GM21423 (cell line): ENCODE results near the gene CLTCL1.
"Not testable (repeated sequence)": the region's sequence is repeated elsewhere in the genome, so short reads cannot be mapped to it uniquely, and the experiment has no call there.

Experiments used
- ATAC-seq: cut with Tn5 transposase; IDR thresholded peaks from one replicate; pipeline ENCODE4 v1.9.1; 2021; ENCODE audit warnings: mild to moderate bottlenecking, moderate library complexity; ENCODE audit not compliant: unreplicated experiment

Gene CLTCL1

DNA sequence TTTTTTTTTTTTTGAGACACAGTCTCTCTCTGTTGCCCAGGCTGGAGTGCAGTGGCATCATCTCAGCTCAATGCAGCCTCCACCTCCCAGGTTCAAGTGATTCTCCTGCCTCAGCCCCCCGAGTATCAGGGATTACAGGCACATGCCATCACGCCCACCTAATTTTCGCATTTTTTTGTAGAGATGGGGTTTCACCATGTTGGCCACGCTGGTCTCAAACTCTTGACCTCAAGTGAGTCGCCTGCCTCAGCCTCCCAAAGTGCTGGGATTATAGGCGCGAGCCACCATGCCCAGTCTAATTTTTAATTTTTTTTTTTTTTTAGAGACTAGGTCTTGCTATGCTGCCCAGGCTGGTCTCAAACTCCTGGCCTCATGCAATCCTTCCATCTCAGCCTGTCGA, 35.2 kb downstream of the CLTCL1 start:
- not testable (repeated sequence) for ATAC-seq

DNA sequence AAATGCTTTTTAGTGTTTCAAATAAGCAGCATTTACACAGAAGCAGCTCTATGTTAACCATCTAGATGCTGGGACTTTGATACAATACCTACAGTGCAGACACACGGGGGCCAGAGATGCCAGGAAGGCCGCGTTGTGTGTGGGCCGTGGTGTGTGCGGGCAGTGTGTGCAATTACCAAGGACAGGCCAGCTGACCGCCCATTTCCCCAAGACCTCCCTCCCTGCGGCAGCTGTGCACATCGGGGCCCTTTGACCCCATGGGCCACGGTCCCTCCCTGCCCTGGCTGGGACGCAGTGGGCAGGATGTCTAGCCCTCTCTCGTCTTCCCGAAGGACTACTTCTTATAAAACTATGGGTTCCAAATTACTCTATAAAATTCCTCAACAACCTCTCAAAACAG, 38.4 kb downstream of the CLTCL1 start:
- ATAC-seq: no peak

DNA sequence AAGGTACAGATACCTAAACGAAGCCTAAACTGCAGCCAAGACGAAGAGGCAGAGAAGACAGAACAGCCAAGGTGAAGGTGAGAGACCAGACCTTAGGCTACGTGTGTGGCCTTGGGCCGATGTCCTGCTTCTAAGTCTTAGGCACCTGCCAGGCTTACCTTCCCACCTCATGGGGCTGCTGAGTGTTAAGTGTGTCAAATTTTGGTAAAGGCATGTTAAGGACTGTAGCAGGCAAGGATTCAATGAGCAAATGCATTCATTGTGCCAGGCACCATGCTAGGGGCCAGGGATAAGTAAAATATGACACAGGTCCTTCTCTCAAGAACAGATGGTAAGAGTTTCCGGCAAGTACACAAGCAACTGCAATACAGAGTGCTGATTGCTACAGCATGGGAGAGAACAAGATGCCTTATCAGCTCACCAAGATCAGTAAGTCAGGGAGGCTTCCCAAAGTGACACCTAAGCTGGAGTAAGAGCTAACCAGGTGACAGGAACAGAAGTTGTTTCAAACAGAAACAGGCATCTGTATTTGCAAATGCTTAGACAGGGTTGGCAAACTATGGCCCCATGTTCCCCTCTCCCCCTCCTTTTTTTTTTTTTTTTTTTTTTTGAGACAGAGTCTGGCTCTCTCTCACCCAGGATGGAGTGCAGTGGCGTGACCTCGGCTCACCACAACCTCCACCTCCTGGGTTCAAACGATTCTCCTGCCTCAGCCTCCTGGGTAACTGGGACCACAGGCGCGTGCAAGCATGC, 46.7 kb downstream of the CLTCL1 start:
- ATAC-seq: no peak

DNA sequence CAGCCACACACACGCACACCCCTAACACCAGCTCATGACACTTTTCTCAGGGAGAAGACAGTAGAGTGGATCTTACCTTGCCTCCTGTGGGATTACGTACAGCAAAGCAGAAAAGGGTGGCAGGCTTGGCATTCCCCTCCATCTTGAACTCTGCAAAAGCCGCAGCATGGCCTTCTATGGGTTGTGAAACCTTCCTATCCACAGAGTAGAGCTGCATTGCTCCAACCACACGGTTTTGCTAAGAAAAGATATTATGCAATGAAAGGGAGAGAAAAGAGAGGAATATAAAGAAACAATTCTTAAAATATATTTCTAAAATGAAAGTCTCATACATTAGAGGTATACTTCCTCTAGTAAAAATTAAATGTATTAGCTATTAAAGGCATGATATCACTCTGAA, 48.8 kb downstream of the CLTCL1 start:
- no peak for ATAC-seq

DNA sequence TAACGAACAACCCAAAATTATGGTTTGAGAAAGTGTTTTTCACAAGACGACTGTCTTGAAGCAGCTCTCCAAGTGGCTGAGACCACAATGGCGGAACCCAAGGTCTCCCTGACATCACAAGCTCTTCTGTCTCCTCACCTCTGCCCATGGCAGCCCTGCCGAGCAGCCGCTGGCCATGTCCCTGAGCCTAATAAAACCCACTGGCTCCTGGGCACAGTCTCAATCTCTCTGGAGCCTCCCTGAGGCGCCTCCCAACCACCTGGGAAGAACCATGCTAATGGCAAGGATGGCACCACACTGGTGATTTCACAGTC, 50.0 kb downstream of the CLTCL1 start:
- no peak for ATAC-seq

DNA sequence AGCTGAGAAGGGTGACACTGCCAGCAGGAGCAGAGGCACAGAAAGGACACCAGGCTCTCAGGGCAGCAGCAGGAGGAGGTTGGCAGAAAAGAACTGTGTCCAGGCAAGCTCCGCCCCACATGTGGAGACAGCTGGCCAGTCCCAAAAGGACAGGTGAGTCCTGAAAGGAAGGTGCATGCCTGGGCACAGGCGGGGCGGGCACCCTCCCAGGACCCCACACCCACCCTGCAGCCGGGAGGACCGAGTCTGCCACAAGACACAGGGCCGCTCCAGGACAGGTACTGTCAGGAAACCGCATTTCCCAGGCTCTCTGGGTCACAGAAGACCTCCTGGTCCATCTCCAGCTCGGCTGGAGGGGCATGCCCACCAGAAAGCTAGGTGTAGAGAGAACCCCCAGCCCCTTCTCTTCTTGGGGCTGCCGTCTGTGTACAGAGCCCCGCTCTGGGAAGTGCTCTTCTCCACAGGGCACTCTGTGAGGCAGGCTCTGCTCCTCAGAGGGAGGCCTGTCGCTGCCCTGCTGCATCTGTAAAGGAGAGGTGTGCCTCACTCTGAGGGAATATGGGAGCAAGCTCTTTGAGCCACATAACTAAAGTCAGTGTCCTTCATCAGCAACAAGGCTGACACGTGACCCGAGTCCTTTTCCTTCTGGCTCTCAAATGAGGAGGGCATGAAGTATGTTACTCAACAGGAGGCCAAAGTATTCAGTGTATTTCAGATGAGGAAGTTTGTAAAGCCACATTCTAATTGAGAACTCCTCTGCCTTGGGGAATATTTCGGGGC, 50.5 kb downstream of the CLTCL1 start:
- ATAC-seq: no peak

DNA sequence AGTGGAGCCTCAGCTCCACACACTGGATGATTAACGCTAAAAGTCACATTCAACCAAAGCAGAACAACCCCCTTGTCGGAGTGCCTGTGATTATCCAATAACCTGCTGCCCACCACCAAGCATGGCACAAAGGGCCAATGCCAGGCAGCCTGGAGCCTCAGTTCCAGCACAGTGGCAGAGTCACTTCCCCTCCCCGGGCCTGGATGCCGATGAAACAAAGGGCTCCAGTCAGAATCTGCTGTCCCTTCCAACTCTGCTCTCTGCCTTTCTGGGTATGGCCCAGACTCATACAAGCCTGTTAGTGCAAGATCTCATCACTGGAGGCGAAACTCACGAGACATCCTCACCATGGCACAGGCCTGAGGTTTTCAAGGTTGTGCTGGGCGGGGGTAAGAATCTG, 52.1 kb downstream of the CLTCL1 start:
- no peak for ATAC-seq

DNA sequence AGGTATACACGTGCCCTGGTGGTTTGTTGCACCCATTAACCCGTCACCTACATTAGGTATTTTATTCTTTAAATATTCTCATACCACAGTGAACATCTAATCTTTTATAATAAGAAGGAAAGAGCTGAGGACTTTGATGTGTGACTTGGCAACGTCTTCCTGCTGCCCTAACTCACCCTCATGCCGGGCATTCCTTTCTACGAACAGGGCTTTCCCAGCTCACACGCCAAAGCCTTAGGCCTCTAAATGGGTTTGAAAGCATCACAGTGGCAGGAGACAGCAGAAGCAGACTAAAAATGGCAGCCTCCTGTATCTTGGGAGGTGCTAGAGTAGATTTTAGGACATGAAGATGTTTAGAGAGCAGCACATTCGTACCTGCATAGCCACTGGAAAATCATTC, 52.6 kb downstream of the CLTCL1 start:
- no peak for ATAC-seq

DNA sequence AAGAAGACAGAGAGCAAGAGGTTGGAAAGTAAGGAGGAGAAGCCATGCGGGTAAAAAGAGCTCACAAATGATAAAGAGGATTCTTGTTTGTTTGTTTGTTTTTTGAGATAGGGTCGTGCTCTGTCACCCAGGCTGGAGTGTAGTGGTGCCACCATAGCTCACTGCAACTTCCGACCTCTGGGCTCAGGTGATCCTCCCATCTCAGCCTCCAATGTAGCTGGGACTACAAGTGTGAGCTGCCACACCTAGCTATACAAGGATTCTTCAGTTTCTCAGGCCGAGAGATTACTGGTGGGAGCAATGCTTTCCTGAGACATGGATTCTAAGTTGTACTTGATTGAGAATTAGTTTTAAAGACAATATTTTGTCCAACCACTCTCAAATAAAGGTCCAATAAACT, 55.6 kb downstream of the CLTCL1 start:
- ATAC-seq: no peak

DNA sequence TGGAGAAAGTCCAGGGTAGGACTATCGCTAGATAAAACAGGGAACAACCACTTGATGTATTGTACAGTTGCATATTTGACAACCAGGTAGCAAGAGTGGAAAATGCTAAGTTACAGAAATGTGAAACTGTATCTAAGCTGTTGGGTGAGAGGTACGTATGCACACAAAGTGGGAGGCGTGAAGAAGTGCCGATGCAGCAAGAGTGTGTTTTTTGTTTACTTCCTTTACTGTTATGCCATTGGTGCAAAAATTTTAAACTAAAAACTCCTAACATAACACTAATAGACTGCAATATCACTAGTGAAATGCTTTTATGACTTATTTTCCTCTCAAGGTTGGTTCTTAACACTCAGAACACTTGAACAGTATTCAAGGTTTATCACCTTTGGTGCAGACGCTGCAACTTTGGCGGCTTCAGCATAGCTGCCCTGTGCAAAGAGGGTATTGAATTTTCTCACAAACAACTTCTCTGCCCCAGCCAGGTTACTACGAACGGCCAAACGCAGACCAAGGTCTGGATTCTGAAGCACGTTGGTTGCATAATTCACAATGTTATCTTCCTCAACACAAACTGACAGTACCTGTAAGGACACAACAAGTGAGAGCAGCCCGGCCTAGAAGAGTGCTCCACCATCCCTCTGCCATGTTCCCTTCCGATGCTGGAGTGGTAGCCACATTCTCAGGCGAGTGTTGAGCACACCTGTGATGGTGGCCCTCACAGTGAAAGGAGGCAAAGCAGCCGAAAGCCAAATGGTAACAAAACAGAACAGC, 57.2 kb downstream of the CLTCL1 start:
- no peak for ATAC-seq

DNA sequence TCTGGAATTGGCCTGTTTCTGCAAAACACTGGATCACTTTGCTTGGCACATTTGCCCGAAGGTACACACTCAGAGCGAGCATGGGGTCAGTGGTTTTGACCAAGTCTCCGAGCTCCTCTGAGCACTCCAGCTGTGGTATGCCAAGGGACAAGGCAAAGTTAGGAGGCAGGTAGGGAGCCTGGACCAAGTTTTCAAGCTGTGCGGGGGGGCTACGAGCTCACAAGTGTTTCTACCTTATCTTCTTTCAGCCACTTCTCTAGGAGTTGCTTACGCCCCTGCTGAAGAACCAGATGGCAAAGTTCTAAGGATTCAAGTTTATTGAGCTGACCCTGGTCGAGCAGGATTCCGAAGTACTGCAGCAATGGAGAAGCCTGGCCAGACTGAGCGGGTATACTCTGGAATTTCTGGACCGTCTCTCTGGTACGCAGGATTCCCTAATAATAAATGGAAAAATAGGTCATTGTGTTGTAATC, 58.3 kb downstream of the CLTCL1 start:
- no peak for ATAC-seq

DNA sequence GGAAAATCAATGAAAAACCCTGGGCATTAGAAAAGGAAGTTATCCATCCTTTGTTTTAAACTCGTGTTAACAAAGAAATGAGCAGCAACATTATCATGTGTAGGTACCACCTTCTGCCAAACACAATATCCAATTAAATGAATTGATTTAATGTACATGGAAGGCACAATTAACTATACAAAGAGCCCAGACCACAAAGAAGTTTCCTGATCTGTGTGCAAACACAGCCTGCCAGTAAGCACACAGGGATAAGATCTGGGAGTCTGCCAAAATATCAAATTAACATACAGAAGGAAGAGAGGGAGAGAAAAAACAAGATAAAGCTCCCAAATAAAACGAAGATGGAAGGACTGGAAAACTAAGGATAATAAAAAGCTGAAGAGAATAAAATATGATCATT, 58.9 kb downstream of the CLTCL1 start:
- no peak for ATAC-seq

DNA sequence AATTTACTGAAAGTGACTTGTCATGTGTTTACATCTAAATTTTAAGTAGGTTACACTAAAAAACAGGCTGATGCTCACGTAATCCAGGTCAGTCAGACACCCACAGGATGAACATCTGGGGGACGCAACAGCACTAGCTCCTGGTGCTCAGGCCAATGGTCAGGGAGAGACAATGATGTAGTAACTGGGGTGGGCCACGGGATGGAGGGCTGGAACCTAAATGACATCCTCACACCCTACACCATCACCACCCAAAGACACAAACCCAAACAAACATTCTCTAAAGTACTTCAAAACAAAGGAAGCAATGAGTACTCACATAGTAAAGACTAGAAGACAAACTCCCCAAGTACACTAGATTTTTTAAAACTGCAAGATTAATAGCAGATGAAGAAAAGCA, 59.5 kb downstream of the CLTCL1 start:
- ATAC-seq: no peak

DNA sequence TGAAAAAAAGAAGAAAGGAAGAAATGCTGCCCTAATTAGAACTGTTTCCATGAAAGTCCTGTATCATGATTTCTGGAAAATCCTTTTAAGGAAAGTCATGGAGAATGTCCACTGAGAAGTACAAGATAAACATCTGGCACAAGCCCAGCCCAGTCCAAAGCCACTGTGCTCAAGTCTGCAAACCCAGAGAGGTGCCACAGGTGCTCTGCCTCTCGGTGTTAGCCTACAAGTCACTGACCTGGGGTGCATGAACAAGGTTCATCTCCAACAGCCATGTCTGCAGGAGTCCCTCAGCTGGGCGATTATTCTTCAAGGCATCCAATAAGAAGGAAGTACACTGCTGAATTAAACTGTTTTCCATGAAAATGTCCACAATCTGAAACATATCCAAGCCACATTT, 61.9 kb downstream of the CLTCL1 start:
- no peak for ATAC-seq

DNA sequence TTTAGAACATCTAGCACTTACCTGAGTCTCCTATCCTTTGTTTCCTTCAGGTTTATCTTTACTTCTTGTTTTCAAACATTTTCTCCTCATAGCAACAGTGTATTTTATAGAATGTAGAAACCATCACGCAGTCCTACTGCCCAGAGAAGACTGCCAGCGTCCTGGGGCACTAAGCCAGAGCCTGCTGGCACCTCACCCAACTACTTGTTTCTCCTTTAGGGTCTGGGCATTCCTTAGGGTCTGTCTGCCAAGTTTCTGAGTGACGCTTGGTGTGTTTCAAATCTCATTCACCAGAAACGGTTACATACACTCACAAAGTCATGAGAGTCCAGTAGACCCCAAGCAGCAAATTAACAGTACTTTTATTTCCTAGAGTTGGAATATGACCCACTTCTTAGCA, 63.3 kb downstream of the CLTCL1 start:
- no peak for ATAC-seq

DNA sequence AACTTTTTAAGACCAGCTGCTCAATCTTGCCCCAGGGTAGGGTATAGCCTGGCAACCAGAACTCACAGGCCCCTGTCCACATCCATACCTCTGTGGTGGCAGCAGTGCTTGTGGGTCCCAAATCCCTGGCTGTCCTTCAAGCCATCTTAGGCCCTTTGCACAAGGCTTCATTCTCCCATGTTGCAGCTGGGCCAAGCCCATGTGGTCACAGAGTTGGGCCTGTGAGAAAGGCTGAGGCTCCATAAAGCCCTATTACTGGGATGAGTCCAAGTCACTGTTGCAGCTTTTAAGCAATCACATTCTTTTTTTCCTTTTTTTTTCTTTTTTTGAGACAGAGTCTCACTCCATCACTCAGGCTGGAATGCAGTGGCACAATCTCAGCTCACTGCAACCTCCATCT, 65.1 kb downstream of the CLTCL1 start:
- ATAC-seq: no peak

DNA sequence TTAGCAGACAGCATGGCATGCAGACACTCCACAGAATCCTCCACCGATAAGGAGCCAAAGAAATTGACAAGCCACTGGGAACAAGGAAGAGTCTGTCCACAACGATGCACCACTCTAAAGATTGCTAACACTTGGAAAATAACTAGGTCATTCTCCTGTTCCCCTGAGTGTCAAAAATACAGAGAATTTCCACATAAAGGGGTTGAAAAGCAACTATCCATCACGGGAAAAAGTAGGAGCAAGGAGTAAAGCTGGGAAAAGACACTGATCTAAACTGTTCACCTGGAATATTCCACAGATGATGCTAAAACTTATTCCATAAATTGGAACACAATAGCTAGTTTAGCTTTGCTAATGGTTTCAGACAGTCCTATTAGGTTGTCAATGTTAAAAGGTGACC, 66.0 kb downstream of the CLTCL1 start:
- no peak for ATAC-seq

DNA sequence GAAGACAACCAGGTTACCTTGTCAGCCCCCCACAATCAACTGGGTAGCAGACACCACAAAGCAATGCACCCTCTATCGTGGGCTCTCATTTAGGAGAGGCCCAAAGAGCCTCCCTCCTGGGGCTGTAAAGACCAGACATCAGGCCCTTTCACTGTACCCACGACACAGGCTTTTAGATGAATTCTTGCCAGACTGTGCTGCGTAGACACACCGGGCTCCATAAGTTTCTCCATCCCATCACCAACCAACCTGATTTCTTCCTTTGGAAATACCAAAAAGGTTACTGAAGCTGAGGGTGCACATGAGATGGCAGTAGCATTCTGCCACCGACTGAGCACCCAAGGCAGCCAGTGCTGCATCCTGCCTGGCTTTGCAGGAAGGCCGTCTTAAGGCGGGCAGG, 66.5 kb downstream of the CLTCL1 start:
- ATAC-seq: no peak

DNA sequence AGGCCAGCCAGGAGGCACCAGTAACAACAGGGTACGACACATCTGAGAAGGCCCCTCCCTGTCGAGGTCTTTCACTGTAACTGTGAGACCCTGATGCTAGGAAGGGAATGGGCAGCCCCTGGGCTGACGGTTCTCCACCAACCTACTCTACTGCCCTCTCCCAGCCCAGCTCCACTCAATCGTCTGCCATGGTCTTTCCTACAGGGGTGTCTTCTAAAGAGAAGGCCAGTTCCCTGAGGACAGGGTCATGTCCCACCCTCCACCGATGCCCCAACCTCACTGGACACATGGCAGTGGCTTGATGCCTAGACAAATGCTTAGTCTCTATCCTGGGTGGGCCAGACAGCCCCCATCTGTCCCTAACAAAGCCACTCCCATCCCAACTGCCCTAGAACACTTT, 67.0 kb downstream of the CLTCL1 start:
- ATAC-seq: no peak

DNA sequence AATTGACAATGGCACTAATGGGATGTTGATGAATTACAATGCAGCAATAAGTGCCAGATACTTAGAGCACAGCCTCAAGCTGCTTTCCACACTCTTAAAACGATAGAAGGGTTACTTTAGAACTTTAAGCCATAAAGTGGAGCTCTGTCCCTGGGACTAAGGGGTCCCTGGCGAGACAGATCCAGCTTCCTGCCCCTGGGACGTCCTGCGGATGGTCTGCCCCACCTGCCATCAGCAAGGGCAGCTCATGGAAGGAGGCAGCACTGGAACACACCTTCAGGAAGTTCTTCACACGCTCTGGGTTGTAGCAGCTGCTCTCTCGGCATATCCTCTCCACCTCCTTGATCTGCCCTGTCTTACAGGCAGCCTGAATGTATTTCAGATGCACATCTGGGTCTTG, 67.9 kb downstream of the CLTCL1 start:
- no peak for ATAC-seq

DNA sequence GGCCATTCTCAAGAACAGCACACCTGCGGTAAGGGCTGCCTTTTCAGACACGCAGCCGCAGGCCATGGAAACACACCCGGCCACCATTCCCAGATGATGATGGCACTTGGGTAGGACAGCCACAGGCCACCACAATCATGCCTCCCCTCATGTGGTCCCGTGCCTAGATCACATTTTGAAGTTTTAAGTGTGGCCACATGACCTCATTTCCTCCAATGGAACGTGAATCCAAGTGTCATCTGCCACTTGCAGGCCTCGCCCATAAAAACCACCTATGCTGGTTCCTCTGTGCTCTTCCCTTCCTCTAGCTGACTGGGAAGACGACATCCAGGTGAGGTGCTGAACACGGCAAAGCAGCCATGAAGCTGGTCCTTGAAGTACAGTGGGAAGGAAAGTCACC, 68.4 kb downstream of the CLTCL1 start:
- ATAC-seq: no peak
